GM21381 (cell line): ENCODE data around the gene CLEC10A.
"Not testable (repeated sequence)": the region's sequence is repeated elsewhere in the genome, so short reads cannot be mapped to it uniquely, and the experiment has no call there.

Source experiments
- ATAC-seq: cut with Tn5 transposase; IDR thresholded peaks from one replicate; pipeline ENCODE4 v1.9.1; 2021; ENCODE audit warnings: mild to moderate bottlenecking, moderate library complexity; ENCODE audit not compliant: unreplicated experiment

The CLEC10A gene

GRCh38 chr17:7077911-7078546, 2.0 kb downstream of the CLEC10A start:
- no peak for ATAC-seq

GRCh38 chr17:7074931-7075330, 5.1 kb downstream of the CLEC10A start:
- no peak for ATAC-seq

- ATAC-seq, result no peak
Observed at GRCh38 chr17:7072406-7072805, 7.6 kb downstream of the CLEC10A start.

- ATAC-seq, result no peak
Observed at GRCh38 chr17:7070712-7071111, 9.3 kb downstream of the CLEC10A start.

GRCh38 chr17:7068268-7068667, 11.8 kb downstream of the CLEC10A start:
- ATAC-seq, result no peak

GRCh38 chr17:7067198-7067597, 12.9 kb downstream of the CLEC10A start:
- ATAC-seq, result no peak

- no peak for ATAC-seq
Observed at GRCh38 chr17:7064261-7064660, 15.8 kb downstream of the CLEC10A start.

GRCh38 chr17:7063518-7064094, 16.4 kb downstream of the CLEC10A start:
- ATAC-seq, result no peak

GRCh38 chr17:7060165-7060891, 19.7 kb downstream of the CLEC10A start:
- ATAC-seq, result no peak

GRCh38 chr17:7058831-7059447, 21.1 kb downstream of the CLEC10A start:
- no peak for ATAC-seq

- no peak for ATAC-seq
Observed at GRCh38 chr17:7056386-7056785, 23.7 kb downstream of the CLEC10A start.

- ATAC-seq, result not testable (repeated sequence)
Observed at GRCh38 chr17:7050583-7050982, 29.5 kb downstream of the CLEC10A start.

- no peak for ATAC-seq
Observed at GRCh38 chr17:7048968-7049367, 31.1 kb downstream of the CLEC10A start.

GRCh38 chr17:7047566-7047965, 32.5 kb downstream of the CLEC10A start:
- ATAC-seq, result no peak

GRCh38 chr17:7046725-7047397, 33.2 kb downstream of the CLEC10A start:
- not testable (repeated sequence) for ATAC-seq

GRCh38 chr17:7046127-7046724, 33.8 kb downstream of the CLEC10A start:
- ATAC-seq, result no peak

GRCh38 chr17:7045492-7046126, 34.4 kb downstream of the CLEC10A start:
- ATAC-seq, result no peak

- no peak for ATAC-seq
Observed at GRCh38 chr17:7043497-7044198, 36.4 kb downstream of the CLEC10A start, which contains the start of gene SLC16A11. Gene SLC16A11 (minus strand): TSS chr17:7044092. CDS start chr17:7043513, 579 bp downstream.

GRCh38 chr17:7043182-7043496, 36.9 kb downstream of the CLEC10A start:
- ATAC-seq, result no peak
